ENCODE results near the gene GP5.
A peak's percentile ranks its signal among the peaks of the same experiment; 100 is the strongest.

Gene GP5

DNA sequence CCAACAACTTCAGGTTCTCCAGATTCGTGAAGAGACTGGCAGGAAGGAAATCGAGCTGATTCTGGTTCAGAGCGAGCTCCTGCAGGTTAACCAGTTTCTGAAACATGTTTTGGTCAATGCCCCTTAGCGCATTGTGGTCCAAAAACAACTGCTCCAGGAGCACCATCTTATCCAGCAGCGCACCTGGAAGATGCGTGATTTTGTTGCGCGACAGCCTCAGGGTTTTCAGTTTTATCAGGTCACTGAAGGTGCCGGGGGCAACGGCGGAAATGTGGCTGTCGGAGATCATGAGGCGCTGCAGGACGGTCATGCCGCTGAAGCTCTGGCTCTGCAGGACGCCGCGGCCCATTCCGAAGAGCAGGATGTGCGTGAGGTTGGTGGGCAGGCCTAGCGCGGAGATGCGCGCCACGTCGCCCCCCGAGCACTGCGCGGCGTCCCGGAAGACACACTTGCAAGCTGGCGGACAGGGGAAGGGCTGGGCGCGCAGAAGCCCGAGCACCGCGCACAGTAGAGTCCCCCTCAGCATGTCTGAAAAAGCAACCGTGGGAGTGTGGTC is 1.2 kb downstream of the GP5 start:
- DNase-seq (ENCODE audit: low read depth in 2 of 2) = no peak

DNA sequence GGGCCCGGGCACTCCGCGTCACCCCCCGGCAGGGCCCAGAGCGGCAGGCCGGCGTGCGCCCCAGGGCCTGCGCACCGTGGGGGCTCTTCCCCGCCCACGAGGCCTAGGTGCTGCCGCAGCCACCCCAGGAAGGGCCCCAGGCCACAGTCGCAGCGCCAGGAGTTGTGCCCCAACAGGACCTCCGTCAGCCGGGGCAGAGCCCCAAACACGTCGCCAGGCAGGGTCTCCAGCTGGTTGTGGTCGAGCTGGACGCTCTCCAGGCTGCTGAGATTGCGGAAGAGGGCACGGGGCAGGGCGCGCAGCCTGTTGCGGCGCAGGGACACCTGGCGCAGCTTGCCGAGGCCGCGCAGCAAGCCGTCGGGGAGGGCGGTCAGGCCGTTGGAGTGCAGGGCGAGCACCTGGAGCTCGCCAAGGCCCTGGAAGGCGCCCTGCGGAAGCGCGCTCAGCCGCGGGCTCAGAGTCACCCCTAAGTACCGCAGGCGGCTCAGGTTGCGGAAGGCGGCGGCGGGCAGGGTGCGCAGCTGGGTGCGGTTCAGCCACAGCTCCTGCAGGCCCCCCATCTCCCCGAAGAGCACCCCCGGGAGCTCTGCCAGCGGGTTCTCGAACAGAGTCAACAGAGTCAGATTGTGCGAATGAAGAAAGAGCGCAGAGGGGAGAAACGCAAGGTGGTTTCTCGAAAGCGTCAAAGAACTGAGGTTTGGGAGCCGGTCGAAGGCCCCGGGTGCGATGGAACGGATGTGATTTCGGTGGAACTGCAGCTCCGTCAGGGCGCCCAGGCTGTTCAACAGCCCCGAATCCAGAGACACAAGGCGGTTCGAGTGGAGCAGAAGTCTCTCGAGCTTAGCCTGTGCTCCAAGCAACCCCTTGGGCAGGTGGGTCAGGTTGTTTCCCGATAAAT is 2.0 kb downstream of the GP5 start:
- DNase-seq (ENCODE audit: low read depth in 2 of 2) = no peak

DNA sequence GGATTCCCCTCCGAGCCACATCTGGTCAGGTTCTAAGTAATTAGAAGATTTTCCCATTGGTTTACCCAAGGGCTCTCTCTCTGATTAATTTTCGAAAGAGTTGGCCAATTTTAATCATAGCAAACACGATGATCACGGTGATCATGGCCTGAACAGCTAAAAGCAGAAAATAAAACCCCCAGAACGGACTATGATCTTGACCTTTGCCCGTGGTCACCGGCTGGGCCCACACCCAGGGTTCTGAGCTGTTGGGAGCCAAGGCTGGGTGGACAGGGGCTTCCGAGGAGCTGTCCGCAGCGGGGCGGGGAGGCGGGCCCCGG is 2.6 kb downstream of the GP5 start:
- no peak for DNase-seq (ENCODE audit: low read depth in 2 of 2)

DNA sequence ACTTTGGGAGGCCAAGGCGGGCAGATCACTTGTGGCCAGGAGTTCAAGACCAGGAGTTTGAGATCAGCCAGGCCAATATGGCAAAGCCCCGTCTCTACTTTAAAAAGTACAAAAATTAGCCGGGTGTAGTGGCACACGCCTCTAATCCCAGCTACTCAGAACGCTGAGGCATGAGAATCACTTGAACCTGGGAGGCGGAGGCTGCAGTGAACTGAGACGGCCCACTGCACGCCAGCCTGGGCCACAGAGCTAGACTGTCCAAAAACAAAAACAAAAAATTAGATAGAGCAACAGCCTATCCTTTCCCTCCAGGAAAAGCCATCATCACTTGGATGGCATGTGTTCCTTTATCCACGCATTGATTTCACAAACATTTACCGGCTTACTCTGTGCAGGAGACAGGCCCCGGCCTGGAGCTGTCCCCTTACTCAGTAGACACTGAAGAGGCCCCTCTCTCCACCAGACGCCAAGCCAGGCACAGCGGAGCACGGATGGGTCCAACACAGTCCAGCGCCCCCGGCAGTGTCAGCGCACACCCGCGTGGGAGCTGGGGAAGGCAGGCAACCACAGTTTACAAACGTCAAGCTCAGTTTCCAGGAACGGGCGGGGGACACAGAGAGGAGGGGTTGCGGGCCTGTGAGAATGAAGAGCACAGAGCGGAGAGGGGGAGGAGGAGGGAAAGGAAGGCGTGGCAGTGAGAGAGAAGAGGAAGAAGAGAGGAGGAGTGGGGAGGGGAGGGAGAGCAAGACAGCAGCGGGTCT is 3.1 kb downstream of the GP5 start:
- peak in 1 of 2 donors; percentile 37 for DNase-seq (ENCODE audit: low read depth in 2 of 2)

DNA sequence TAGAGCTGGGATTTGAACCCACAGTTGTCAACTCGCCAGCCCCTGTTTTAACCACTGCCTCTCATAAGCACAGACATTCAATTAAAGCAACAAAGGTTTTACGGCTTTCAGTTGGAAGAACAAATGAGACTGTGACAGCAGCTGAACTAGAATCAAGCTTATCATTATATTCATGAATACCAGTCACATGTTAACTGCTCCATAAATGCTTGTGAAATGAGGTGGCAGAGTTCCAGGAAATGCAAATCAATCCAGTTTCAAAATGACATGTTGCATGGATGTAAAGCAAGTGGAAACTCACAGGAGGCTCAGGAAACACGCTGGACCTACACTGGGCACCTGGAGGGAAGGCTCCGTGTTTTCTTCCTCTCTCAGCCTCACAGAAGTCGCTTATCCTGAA is 3.9 kb downstream of the GP5 start:
- DNase-seq (ENCODE audit: low read depth in 2 of 2) = no peak

DNA sequence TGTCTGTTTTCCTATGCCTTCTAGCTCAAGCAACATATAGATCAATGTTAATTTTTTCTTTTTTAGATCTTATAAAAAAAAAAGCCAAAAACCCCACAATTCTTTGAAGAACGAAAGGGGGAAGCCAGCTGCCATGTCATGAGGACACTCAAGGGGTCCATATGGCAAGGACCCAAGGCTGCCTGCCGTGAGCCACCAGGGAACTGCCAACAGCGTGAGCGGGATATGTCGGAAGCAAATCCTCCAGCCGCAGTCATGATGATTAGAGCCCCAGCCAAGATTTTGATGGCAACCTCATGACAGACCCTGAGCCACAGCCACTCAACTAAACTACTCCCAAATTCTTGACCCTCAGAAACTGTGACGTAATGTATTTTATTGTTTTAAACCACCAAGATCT is 6.5 kb downstream of the GP5 start:
- no peak for DNase-seq (ENCODE audit: low read depth in 2 of 2)

DNA sequence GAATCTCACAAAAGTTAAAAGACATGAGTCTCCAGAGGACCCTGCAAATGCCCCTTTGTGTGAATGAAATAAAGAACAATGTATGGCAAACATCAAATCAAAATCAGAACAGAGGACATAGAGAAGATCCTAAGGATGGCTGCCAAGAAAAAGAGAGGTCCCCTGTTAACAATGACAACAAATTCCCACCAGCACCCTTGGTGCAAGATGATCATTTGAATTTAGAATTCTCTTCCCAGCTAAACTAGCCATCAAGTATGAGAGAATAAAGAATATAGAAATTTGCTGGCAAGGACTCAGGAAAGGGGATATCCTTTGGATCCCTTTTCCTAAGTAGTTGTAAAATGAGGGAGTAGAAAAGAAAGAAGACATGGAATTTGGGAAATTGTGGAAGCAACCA is 8.2 kb downstream of the GP5 start:
- no peak for DNase-seq (ENCODE audit: low read depth in 2 of 2)

DNA sequence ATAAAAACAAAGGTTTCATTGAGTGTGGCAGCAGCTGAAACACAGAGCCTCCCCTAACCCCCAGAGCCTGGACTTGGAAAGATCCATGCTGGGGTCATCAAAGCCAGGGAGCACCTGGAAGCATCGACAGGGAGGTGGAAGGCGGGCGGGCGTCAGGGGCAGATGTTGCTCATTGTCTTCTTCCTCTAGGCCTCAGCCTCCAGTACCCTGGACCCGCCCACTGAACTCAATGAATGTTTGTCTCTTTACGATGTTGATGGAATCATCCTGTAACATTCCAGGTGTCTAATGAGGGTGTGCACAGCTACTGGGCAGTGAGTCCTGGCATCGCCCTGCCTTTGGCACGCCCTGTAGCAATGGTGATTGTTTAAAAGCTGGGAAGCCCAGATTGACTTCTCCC is 9.8 kb downstream of the GP5 start:
- no peak for DNase-seq (ENCODE audit: low read depth in 2 of 2)

DNA sequence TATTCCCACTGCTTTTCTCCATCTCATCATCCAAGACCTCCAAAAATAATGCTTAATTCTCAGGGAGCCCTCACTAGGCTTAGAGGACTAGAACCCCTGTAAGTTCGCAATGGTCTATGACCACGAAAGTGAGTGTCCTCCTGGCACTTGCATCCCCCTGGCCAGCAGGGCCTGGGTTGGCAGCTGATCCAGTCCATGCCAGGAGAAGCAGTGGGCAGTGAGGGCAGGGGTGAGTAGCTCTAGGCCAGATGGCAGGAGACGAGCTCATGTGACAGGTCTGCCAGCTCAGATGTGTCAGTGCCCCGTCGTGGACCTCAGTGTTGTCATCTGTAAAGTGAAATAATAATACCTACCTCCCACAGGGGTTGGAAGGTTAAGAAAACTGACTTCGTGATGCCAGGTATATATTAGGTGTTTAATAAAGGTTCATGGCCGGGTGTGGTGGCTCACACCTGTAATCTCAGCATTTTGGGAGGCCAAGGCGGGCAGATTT is 11.1 kb downstream of the GP5 start:
- DNase-seq (ENCODE audit: low read depth in 2 of 2) = no peak

DNA sequence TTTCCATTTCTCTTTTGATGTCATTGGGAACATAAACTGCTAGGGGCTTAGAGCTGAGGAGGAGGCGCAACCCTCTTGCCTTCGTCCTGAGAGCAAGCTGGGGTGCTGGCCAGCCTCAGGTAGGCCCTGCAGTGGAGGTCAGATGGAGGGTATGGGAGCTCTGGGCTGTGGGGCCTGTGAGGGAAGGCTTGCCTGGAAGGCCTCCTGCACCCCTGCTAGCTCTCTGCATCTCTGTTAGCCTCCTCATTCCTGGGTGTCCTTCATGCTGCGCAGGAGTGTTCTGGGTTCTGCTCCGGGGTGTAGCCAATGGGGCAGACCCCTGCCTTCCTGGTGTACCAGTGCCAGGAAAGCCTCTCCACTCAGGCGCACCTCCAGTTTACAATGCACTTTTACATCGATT is 11.8 kb downstream of the GP5 start:
- no peak for DNase-seq (ENCODE audit: low read depth in 2 of 2)

DNA sequence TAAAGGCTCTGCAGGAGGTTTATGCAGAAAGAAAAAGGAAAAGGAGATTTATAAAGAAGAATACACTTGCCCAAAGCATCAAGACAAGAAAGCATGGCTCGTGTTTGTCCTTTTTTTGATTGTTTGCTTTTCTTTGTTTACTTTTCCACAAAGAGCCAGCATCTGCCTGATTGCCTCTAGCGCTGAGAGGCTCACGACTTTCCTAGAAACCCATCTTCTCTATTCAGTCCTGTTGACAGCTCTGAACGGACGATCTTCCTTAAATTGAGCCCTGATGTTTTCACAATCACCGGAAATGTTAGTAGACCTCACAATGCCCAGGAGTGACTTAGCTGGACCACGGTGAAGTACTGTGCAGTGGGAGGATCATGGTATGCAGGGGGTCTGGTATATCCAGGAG is 12.4 kb downstream of the GP5 start:
- DNase-seq (ENCODE audit: low read depth in 2 of 2) = no peak

DNA sequence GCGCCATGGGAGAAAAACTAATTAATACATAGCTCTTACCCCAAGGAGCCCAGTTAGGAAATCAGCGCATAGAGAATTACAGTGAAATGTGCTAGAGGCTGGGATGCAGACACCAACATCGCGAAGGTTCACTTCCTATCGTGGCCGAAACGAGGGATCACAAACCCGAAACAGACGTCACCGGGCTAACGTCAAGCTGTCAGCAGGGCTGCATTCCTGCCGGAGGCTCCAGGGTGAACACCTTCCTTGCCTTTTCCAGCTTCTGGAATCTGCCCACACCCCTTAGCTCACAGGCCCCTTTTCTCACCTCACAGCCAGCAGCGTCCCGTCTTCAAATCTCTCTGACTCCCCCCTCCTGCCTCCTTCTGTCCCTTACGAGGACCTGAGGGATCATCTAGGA is 13.0 kb downstream of the GP5 start:
- no peak for DNase-seq (ENCODE audit: low read depth in 2 of 2)

DNA sequence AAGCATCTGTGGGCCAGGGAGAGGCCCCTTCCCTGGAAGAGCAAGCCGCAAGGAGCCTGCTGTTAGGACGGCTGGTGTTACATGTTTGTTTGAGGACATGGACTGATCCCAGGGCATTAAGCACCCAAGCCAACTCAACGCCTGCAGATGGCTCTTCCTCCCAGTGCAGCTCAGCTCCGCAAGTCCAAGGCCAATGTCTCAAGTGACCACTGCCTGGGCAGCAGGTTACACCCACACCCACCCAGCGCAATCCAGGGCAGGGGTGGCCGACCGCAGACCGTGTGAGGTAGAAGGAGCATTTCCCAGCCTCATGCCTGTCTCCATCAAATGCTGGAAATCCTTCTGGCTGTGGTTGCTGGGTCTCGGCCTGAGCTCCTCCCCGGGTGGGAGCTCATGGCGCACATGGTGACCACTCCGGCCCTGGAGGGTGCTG is 14.5 kb downstream of the GP5 start:
- DNase-seq (ENCODE audit: low read depth in 2 of 2) = no peak

DNA sequence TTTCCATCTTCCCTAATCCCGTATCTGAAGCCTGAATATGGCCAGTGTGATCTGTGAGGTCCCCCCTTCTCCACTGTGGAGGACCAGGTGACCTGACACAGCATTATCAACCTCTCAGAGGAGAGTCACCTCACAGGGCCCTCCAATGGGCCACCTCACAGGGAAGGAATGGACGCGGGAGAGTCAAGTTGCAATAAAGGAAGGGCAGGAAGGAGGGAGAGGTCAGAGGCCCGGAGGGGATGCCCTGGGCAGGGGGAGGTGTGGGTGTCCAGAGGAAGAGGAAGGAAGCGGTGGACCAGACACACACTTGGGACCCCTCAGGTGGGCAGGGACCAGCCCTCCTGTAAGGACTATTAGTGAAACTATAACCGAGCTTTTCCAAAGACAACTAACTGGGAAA is 14.9 kb downstream of the GP5 start:
- DNase-seq (ENCODE audit: low read depth in 2 of 2) = no peak

DNA sequence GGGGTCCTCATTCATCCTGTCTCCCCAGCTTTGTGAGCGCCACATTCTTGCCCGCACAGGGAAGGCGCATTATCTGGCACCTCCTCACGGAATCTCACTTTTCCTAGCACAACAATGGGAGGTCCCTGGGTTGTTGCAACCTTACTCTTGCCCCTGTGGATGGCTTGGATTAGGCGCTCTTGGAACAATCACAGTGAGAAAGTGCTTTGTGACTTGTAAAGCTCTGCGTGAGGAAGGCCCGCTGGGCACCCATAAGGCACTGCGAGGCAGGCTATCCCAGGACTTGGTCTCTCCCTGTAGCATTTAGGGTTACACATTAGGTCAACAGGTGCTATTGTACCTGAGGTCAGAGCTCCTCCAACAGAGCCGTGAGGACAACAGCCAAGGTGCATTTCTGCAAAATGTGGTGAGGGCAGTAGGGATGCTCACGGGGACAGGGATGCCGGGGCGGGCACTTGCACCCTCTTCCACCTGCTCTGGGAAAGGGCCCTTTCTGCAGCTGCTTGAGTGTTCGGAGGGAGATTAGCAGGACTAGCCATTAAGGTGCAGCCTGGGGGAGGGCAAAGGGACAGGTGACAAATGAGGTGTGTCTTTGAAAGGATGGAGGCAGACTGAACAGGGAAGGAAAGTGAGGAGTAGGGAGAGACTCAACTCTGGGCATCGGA is 15.7 kb downstream of the GP5 start:
- no peak for DNase-seq (ENCODE audit: low read depth in 2 of 2)

DNA sequence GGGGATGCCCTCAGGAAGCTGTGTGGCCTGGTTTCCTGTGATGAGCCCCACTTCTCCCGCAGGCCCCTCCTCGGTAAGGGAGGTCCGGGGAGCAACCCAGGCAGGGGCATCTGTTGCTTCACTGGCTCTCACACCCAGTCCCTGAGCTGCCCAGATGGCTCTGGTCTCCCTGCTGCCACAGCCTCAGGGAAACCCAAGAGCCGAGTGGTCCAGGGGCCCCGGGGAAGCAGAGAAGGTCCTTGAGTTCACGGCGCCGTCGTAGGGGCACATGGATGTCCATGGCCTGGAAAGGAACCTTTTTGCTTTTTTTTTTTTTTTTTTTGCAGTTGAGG is 16.2 kb downstream of the GP5 start:
- no peak for DNase-seq (ENCODE audit: low read depth in 2 of 2)

DNA sequence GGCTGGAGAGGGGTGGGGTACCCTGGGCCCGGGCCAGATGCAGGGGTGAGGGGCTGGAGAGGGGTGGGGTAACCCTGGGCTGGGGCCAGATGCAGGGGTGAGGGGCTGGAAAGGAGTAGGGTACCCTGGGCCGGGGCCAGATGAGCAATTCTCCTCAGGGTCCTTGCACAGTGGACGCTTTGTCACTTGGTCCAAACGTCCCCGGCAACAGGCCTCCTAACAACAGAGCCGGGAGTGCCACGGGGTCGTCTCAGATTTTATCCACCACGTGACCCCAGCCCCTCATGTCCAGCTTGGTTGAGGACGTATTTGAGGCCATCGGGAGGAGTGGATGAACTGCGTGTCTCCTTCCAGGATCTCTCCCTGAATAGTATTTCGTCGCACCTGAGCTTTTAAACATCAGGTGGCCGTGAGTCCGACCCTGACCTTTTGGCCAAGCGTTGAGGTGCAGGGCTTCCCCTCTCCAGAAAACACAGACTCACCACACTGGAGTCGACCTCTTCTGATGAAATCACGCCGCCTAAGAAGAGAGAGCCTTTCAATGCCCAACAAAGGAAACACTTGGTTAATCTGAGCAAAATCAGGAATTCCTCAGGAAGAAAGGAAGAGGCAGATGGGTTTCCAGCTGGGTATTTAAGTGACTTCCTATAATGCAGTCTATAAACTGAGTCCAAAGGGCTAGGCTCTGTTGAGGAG is 16.7 kb downstream of the GP5 start:
- no peak for DNase-seq (ENCODE audit: low read depth in 2 of 2)

DNA sequence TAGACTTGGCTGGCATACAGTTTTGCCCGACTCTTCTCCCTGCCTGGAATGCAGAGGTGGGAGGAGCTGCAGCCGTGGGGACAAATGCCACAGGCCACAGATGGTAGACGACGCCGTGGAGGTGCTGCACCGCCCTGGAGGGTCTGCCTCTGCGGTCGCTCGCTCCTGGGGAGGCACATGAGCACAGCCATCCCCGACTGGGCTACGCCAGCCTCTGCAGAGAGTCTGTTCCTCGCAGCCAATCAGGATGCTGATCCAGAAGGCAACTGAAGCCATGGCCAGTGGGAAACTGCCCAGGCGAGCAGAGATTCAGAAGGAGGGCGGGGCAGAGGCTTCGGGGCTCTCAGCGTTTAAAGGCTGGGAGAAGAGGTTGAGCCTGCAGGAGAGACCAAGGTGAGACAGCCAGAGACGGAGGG is 17.6 kb downstream of the GP5 start:
- DNase-seq (ENCODE audit: low read depth in 2 of 2) = no peak

DNA sequence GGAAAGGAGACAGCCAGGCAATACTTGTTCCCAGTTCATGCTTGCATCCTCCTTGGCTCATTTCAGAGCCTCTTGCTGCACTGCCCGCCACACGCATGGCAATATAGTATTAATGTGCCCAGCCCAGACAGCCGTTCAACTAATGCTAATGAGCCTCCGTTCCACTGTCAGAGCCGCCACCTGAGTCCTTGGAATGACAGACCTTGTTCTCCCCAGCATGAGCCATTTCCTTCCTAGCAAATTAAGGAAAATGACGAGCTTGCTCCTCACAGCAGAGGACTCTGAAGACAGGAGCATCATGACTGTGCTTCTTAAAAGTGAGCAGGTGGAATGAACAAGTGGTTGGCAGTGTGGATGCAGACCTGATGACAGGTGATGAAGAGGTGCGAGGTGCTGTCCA is 18.7 kb downstream of the GP5 start:
- no peak for DNase-seq (ENCODE audit: low read depth in 2 of 2)

DNA sequence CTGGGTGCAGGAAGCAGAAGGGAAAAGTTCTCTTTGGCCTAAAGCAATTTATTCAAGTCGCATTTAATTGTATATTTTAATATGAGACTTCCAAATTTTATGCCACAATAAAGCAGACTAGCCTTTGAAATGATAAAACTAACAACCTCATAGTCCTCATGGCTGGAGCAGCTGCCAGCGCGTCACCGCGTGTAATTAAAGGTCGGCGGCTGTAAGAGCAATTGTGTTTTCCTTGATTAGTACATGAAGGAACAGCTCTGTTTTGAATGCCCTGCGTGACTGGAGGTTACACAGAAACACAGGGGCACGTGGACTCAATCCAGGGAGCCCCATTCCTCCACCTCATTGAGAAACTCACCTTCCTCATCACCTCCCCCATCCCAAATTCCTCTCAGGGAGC is 19.4 kb downstream of the GP5 start:
- no peak for DNase-seq (ENCODE audit: low read depth in 2 of 2)

DNA sequence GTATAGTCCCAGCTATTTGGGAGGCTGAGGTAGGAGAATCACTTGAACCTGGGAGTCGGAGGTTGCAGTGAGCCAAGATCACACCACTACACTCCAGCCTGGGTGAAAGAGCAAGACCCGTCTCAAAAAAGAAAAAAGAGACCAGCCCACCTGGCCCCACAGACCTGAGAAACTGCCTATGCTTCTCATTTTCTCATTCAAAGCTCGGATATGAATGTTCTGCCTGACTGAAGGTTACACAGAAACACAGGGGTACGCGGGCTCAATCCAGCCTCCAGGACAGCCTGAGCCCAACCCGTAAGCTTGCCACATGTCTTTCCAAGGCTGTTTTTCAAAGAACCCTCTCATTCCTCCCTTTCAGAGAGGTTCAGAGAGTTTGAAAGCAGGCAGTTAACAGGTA is 19.8 kb downstream of the GP5 start:
- DNase-seq (ENCODE audit: low read depth in 2 of 2) = no peak

DNA sequence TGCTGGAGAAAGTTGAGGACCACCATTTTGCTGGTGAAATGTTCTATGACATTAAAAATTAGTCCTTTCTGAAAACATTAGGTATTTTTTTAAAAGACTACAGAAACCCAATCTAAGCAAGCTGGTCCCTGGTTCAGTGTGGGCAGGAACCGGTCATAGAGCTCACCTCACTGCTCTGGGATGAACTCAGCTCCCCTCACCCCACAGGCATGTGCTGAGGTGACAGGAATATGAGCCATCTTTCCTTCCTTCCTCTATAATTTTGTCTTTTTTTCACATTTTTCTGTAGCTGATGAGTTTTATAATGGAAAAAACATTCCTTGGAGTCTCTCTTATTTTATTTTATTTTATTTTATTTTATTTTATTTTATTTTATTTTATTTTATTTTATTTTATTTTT is 21.4 kb downstream of the GP5 start:
- DNase-seq (ENCODE audit: low read depth in 2 of 2) = no peak
